VCaP (cell line): ENCODE data around the gene BOLA2B.

ENCODE experiments used
- H3K27ac ChIP-seq: fragments of 450-650 bp; 2 replicates; pipeline ENCODE4 v1.5.1; 2017
- CTCF ChIP-seq: fragments of 450-650 bp; conservative IDR thresholded peaks from 2 replicates; pipeline ENCODE4 v1.5.1; 2017; ENCODE audit warnings: mild to moderate bottlenecking, moderate library complexity

The BOLA2B gene

GRCh38 chr16:30187556-30187865, 6.0 kb downstream of the BOLA2B start:
- TF ChIP-seq CTCF = no peak
- H3K27ac ChIP-seq = no peak overlapping the region

GRCh38 chr16:30186782-30187555, 6.5 kb downstream of the BOLA2B start:
- no peak for TF ChIP-seq CTCF
- no peak overlapping the region for H3K27ac ChIP-seq

GRCh38 chr16:30186444-30186781, 7.1 kb downstream of the BOLA2B start:
- H3K27ac ChIP-seq = no peak overlapping the region
- TF ChIP-seq CTCF = no peak

- no peak overlapping the region for H3K27ac ChIP-seq
- TF ChIP-seq CTCF = no peak
These were observed 7.6 kb downstream of the BOLA2B start for GRCh38 chr16:30185683-30186421.

GRCh38 chr16:30184891-30185682, 8.4 kb downstream of the BOLA2B start:
- H3K27ac ChIP-seq = no peak overlapping the region
- no peak for TF ChIP-seq CTCF

- H3K27ac ChIP-seq = no peak overlapping the region
- no peak for TF ChIP-seq CTCF
These were observed 9.2 kb downstream of the BOLA2B start for GRCh38 chr16:30184096-30184890.
